ENCODE results near the gene TM4SF4. TPM values are rescaled to one million over a fixed set of nuclear protein-coding genes. Genes with fewer than 3 reads are reported as not detected.

The TM4SF4 gene
- total and polyA plus RNA-seq, 2 of the 8 experiments (the other 6 are each of a cell fraction or from before 2014, with no cell fraction given) = not detected

DNA sequence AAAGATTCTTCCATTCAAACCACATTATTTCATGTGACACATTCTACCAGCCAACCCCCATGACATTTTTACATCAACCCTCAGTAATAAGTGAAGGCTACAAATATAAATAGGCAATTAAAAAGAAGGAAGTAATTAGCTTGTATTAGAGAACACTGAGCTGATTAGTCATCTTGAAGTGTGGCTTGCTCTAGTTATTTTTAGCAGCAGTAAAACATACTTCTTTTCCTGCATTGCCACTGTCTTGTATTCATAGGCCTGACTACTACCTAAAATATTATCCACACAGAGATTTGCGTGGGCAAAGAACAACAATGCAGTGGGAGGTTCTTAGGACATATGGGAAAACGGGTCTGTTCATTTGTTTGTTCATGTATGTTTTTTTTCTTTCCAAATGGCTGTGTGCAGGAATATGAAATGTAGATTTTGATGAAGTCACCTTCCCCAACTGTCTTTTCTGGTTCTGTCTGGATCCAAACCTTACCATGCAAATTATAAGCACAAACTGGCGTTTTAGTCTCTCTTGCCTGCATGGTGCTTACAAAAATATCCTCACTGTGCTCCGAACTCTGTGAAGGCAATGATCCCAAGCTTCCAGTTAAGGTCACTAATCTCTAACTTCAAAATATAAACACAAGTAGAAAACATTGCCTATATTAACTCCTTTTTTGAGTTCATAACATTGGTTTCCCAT is 31.5 kb upstream of the TM4SF4 start (continued):
- TF ChIP-seq CHD7 (IDR thresholded peaks at IDR 0.05; ENCODE audit: insufficient replicate concordance, low read length) = no peak
- TF ChIP-seq SUZ12 (IDR thresholded peaks at IDR 0.05; ENCODE audit: low read length) = no peak
- TF ChIP-seq SIRT6 (IDR thresholded peaks at IDR 0.05; ENCODE audit: low read length) = no peak
- no peak for TF ChIP-seq KDM1A (IDR thresholded peaks at IDR 0.05; ENCODE audit: borderline replicate concordance, low read length)

All from H1 (cell line).